ENCODE measurements around the gene OPA3. TPM values are rescaled to one million over a fixed set of nuclear protein-coding genes. Genes with fewer than 3 reads are reported as not detected.

Gene OPA3
- total and polyA plus RNA-seq, 2 experiments from 2014 or later: 11.5 to 14.5 TPM

GRCh38 chr19:45571457-45572220 is 13.0 kb downstream of the OPA3 start:
- H3K79me2 ChIP-seq (replicated peaks; ENCODE audit: insufficient read depth): peaks cover 22% of the 10 kb centered on the region

More at GRCh38 chr19:45571457-45572220, 13.0 kb downstream of the OPA3 start:
- no peak overlapping the region for H3K27ac ChIP-seq (ENCODE audit: low read depth)
- no peaks in the 10 kb centered on the region for H3K27me3 ChIP-seq (ENCODE audit: insufficient read depth)
- Mint-ChIP-seq H3K9me3 (no peaks in the 10 kb centered on the region), H3K27me3 (ENCODE audit: insufficient read depth, low read depth, poor library complexity) (peaks cover 2% of the 10 kb centered on the region), H3K4me1 (peaks cover 10% of the 10 kb centered on the region), H3K4me3 (no peak overlapping the region), H3K27ac (no peak overlapping the region), H3K36me3 (ENCODE audit: low read depth) (peaks cover 3% of the 10 kb centered on the region; the same call in 1 of the 3 replicates)
- no peak overlapping the region for H3K4me3 ChIP-seq
- H4K20me1 ChIP-seq (replicated peaks; ENCODE audit: insufficient read depth): peaks cover 3% of the 10 kb centered on the region; the same call in 1 of the 2 replicates
- ATAC-seq: no peak
- no peak for DNase-seq (ENCODE audit: low spot score)
- no peak overlapping the region for H3K4me2 ChIP-seq
- H3K4me1 ChIP-seq (ENCODE audit: insufficient read depth): 0 out of 2 replicates have a peak, but pooled peaks cover 4% of the 10 kb centered on the region
- H3F3A ChIP-seq (replicated peaks; ENCODE audit: low read depth): 0 out of 2 replicates have a peak, but pooled peaks cover 6% of the 10 kb centered on the region
- H2AFZ ChIP-seq: no peak overlapping the region
- H3K9me2 ChIP-seq (ENCODE audit: insufficient read depth): no peaks in the 10 kb centered on the region
- no peaks in the 10 kb centered on the region for H3K36me3 ChIP-seq (ENCODE audit: insufficient read depth)
- TF ChIP-seq EZH2phosphoT487 (IDR thresholded peaks at IDR 0.05; ENCODE audit: unreplicated experiment) (no peak), REST (IDR thresholded peaks at IDR 0.05; ENCODE audit: unreplicated experiment) (no peak), CTCF (conservative IDR thresholded peaks at IDR 0.05; ENCODE audit: low read depth in 2 of 2) (no peak), STAT1 (IDR thresholded peaks at IDR 0.05; ENCODE audit: unreplicated experiment) (no peak), EZH2 (IDR thresholded peaks at IDR 0.05; ENCODE audit: low read depth, unreplicated experiment) (no peak), ZNF331 (CRISPR knock-in tag; IDR thresholded peaks at IDR 0.05; ENCODE audit: low read depth) (no peak), ZNF114 (CRISPR knock-in tag; IDR thresholded peaks at IDR 0.05) (no peak), ETS1 (IDR thresholded peaks at IDR 0.05) (no peak), NANOG (IDR thresholded peaks at IDR 0.05; ENCODE audit: borderline replicate concordance) (no peak), JUNB (IDR thresholded peaks at IDR 0.05; ENCODE audit: unreplicated experiment) (no peak), ZNF462 (CRISPR knock-in tag; IDR thresholded peaks at IDR 0.05) (no peak)

Data from GM23338 (cell line).